HG03457 (cell line): ENCODE results near the gene LYRM4.

ENCODE experiments used
- ATAC-seq: cut with Tn5 transposase; IDR thresholded peaks from one replicate; pipeline ENCODE4 v1.9.1; 2021; ENCODE audit warnings: moderate number of reproducible peaks; ENCODE audit not compliant: unreplicated experiment

The LYRM4 gene

GRCh38 chr6:5150551-5151075 lies 110.1 kb downstream of the LYRM4 start:
- ATAC-seq, result no peak

DNA sequence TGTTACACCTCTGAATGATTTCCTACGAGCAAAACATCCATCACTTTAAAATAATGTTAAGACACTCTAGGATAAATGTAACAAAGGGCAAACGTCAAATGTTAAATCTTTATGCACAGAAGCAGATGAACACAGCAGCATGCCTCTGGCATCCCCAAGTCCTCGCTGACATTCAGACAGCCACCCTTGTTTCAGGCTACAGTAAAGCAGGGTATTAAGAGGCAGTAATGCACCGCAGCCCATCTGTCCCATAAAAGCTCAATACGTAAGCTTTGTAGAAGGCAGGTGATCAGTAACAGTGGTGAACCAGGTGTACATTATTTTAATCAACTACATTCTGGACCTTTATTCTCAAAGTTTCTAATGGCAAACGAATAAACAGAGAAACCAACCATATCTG lies 110.9 kb downstream of the LYRM4 start:
- no peak for ATAC-seq

GRCh38 chr6:5149159-5149704 lies 111.5 kb downstream of the LYRM4 start:
- no peak for ATAC-seq

DNA sequence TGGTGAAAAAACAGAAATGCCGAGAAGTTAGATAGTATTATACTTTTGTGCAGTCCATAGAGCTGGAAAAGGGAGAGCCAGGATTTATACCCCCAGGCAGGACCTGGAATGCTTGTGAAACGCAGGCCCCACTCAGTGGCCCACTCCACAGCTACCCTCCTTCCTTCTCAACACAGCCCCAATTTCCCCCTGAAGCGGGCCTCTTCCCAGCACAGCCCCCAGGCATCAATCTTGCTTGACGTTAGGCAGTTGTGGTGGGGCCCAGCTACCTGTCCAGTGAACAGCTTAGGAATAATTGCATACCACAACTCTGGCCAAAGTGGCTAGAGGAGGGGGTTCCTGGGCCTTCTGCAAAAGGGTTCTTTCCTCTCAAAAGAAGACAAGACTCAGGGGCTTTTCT lies 114.4 kb downstream of the LYRM4 start:
- ATAC-seq, result no peak

DNA sequence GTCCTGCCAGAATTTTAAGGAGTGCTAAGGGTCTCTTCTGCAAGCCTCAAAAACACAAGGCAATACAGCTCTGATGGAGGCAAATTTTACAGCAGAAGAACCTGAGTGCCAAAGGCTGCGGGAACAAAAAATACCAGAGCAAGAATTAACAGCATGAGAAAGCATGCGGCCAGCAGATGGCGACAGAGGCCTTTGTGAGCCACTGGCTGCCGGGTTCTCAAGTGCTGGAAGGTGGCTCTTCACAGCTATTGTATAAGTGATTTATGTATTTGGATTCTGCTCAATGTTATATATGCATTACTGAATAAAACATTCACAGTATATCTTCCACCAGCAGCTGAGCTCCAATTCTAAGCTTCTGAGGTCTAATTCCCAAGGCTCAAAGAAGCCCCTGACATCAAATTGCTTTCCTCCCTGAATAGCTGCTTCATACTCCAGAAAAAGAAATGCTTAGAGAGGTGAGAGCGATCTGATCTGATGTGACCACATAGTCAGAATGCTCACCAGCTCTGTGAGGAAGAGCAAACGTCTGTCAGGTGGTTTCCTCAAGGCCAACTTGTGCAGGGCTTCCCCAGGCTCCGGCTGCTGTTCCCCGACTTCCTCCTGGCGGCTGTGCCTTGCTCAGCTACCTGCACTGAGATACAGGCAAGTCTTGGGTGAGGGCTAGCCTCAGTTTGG lies 117.0 kb downstream of the LYRM4 start:
- ATAC-seq, result no peak

- no peak for ATAC-seq
Observed at GRCh38 chr6:5142915-5143314, 117.8 kb downstream of the LYRM4 start.

DNA sequence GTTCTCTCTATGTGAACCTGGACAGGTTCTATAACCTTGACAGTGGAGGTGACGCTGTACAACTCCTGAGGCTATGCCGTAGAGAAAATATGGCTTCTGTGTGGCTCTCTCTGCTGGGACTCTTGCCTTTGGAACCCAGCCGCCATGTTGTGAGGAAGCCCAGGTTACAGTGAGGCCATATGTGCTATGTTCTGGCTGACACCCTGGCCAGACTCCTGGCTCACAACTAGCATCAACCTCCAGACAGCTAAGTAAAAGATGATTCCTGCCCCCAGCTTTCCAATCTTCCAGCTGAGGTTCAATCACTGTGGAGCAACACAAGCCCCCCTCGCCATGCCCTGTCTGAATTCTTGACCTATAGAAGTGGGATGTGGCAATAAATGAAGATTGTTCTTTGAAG lies 118.6 kb downstream of the LYRM4 start:
- no peak for ATAC-seq

DNA sequence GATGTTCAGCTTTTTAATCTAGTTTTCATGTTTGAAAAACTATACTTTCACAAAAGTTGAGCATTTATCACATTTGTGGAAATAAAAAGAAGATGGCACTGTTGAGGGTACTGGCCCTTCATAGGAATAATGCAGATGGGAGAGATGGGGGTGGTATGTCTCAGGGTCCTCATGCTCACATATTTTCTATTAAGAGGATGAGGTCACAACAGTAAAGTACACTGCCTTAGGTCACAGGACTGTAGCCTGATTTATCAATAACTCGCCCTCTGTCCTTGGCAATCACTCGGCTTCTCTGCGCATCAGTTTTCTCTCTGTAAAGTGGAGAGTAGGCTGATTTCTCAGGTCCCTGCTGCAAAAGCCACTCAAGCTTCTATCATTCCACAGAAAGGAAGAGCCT lies 119.7 kb downstream of the LYRM4 start:
- ATAC-seq, result no peak

GRCh38 chr6:5139828-5140771 lies 120.7 kb downstream of the LYRM4 start:
- ATAC-seq, result no peak

DNA sequence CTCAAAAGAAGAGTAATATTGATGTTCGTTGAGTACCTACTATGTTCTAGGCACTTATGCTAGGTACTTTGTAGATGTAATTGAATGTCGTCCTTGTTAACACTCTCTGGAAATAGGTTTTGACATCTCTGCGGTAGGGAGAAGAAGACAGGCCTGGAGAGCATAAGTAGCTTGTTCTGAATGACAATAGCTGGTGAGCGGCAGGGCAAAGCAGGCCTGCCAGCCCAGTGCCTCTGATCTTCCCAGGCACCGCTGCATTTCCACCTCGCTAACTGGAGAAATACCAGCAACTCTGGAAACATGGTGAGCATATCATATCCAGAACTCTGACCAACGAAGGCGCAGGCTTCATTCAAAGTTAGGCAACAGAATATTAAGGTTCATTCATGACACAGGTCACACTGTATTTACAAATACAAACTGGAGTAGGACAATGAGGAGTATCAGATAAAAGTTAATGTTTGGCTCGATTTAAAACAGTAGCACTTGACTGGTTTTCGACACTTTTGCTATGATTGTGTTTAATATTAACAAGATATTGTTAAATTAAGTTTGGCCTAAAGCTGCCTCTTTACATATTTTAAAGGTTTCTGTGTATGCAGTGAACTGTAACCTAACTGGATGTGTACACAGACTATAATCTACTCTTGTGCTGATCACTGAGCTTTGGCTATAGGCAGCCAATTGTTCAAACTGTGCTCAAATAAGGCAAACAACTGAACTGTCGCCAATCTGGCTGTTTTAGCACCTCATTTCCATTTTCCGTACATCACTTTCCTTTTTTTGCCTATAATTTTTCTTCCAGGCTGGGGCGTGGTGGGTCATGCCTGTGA lies 121.5 kb downstream of the LYRM4 start:
- no peak for ATAC-seq

GRCh38 chr6:5136851-5137250 lies 123.9 kb downstream of the LYRM4 start:
- ATAC-seq, result no peak

- ATAC-seq, result no peak
Observed at GRCh38 chr6:5135788-5136376, 124.9 kb downstream of the LYRM4 start.

GRCh38 chr6:5133943-5134342 lies 126.8 kb downstream of the LYRM4 start:
- ATAC-seq, result no peak

GRCh38 chr6:5132731-5133130 lies 128.0 kb downstream of the LYRM4 start:
- peak; percentile 82 for ATAC-seq

DNA sequence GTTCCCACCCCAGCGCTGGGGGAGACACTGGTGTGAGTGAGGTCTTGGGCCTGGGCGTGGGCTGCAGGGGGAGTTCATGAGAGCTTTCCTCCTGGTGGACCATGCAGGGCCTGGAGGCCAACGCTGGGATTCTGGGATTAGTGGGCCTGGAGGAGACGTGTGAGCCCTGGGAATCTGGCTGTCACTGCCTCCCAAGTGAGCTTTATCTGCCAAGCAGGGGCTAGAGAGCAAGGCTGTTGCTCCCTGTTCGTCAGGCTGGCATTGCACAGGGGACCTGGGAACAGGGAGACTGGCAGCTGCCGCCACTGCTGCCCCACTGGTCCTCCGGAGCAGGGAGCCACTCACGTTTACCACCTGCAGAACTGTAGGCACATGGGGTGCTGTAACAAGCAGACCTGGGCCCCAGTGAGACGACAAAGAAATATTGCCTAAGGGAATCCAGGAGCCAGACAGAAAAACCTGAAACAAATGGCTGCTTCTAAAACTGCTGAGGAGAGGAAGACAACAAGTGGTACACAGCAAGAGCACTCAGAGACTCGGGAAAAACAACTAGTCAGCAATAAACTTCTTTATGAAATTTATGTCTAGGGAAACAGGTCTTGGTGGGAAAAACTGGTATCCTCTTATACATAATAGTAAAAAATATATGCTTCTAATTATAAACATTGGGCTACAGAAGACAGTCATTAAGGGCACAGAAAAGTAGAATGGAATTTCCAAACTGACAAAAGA lies 130.4 kb downstream of the LYRM4 start:
- no peak for ATAC-seq

- ATAC-seq, result no peak
Observed at GRCh38 chr6:5128351-5128750, 132.4 kb downstream of the LYRM4 start.

DNA sequence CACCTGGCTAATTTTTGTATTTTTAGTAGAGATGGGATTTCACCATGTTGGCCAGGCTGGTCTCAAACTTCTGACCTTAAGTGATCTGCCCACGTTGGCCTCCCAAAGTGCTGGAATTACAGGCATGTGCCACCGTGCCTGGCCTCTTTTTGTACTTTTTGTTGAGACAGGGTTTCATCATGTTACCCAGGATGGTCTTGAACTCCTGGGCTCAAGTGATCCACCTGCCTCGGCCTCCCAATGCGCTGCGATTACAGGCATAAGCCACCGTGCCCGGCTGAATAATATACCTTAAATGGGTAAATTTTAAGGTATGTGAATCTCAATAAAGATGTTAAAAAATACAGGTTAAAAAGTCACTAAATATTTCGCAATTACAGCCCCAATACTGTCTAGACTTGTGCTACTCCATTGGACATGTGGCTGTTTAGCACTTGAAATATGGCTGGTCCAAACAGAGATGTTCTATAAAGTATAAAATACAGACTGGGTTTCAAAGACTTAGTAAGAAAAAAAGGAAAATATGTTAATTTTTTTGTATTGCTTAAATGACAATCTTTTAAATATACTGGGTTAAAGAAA lies 133.6 kb downstream of the LYRM4 start:
- no peak for ATAC-seq

DNA sequence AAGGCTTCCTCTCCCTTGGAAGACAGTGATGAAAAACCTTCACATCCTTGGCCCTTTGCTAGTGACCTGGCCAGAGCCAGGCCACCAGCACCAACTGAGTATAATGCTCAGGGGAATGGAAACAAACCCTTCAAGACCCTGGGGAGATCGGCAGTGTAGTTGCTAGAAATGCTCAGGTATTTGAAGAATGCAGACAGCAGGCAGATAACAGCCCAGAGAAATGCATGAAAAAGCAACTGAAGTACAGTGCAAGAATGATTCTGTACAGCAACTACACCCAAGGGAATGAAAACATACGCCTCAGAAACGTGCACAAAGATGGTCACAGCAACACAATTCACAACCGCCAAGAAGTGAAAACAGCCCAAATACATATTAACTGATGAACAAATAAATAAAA lies 134.5 kb downstream of the LYRM4 start:
- ATAC-seq, result no peak
